ENCODE data around the gene FBXO2. TPM values are rescaled to one million over a fixed set of nuclear protein-coding genes. Genes with fewer than 3 reads are reported as not detected.
A peak's percentile ranks its signal among the peaks of the same experiment; 100 is the strongest.

The FBXO2 gene
- total RNA-seq, 2 donors from 2014 or later = 1.3 to 2.2 TPM

DNA sequence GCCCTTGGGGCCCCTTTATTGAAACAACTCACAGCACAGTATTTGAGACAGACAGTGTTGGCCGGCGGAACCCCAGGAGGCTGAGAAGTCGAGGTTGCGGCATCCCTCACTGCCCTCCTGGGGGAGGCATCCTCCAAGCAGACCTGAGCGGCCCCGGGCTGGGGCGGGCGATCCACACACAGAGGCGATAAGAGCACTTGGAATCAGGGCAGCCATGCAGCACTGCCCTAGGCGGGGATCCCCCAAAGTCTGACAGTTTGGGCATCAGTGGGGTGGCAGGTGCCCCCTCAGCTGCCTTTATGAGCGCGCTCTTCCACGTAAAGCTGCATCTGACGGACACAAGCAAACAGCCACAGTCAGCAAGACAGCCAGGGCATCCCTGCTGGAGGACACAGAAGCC lies 20.3 kb upstream of the FBXO2 start:
- Mint-ChIP-seq H3K4me1 (peaks cover 11% of the 10 kb centered on the region), H3K36me3 (ENCODE audit: low read depth) (no peaks in the 10 kb centered on the region), H3K27me3 (no peaks in the 10 kb centered on the region), H3K4me3 (no peak overlapping the region), H3K27ac (no peak overlapping the region)
- DNase-seq = no peak
- ATAC-seq = no peak
- H3K9me3 ChIP-seq (ENCODE audit: control insufficient read depth, low read length, poor library complexity, severe bottlenecking) = no peaks in the 10 kb centered on the region

DNA sequence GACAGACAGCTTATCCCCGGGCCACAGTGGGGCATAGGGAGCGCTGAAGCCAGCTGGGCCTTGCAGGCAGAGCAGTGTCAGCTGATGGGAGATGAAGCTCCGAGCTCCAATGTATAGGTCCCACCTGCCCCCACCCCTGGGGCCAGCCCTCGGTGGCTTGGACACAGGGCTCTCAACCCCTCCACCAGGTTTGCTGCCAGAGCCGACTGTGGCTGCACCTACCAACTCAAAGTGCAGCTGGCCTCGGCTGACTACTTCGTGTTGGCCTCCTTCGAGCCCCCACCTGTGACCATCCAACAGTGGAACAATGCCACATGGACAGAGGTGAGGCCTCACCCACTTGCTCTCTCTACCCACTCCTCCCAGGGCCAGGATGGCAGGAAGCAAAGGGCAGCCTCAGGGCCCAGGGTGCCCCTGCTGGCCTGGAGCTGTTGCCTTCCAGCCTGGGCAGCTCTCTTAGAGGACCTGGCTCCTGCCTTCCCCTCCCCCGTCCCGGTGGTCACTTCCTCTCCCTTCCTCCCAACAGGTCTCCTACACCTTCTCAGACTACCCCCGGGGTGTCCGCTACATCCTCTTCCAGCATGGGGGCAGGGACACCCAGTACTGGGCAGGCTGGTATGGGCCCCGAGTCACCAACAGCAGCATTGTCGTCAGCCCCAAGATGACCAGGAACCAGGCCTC lies 19.0 kb upstream of the FBXO2 start:
- H3K9me3 ChIP-seq (ENCODE audit: control insufficient read depth, low read length, poor library complexity, severe bottlenecking) = no peaks in the 10 kb centered on the region
- ATAC-seq (no peak), DNase-seq (no peak)
- Mint-ChIP-seq H3K27ac (no peak overlapping the region), H3K4me1 (peaks cover 4% of the 10 kb centered on the region), H3K4me3 (no peak overlapping the region), H3K36me3 (ENCODE audit: low read depth) (no peaks in the 10 kb centered on the region), H3K27me3 (no peaks in the 10 kb centered on the region)

- no peak overlapping the region for H3K4me3 Mint-ChIP-seq
- H3K27me3 Mint-ChIP-seq = no peaks in the 10 kb centered on the region
- no peak for ATAC-seq
Measured at GRCh38 chr1:11671544-11672286, 17.5 kb upstream of the FBXO2 start.

DNA sequence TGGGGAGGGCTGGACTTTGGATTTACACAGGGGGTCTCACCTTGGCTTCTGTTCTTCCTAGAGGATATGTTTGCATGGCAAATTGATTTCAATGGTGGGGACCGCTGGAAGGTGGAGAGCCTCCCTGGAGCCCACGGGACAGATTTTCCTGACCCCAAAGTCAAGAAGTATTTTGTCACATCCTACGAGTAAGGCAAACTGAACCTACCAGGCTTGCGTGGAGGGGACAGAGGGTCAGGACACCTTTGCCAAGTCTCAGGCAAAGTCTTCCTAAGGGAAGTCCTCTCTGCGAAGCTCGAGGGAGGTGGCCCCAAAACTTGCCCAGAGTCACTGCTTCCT lies 16.9 kb upstream of the FBXO2 start:
- H3K36me3 Mint-ChIP-seq (ENCODE audit: low read depth) = no peaks in the 10 kb centered on the region
- no peak overlapping the region for H3K4me3 Mint-ChIP-seq
- no peak for DNase-seq
- ATAC-seq = no peak
- no peaks in the 10 kb centered on the region for H3K27me3 Mint-ChIP-seq
- H3K9me3 ChIP-seq (ENCODE audit: control insufficient read depth, low read length, poor library complexity, severe bottlenecking) = no peaks in the 10 kb centered on the region
- H3K27ac Mint-ChIP-seq = no peak overlapping the region
- peaks cover 2% of the 10 kb centered on the region for H3K4me1 Mint-ChIP-seq

More at GRCh38 chr1:11671544-11672286, 17.5 kb upstream of the FBXO2 start:
- no peak overlapping the region for H3K27ac Mint-ChIP-seq
- H3K9me3 ChIP-seq (ENCODE audit: control insufficient read depth, low read length, poor library complexity, severe bottlenecking) = no peaks in the 10 kb centered on the region
- DNase-seq = no peak
- no peaks in the 10 kb centered on the region for H3K36me3 Mint-ChIP-seq (ENCODE audit: low read depth)
- peaks cover 2% of the 10 kb centered on the region for H3K4me1 Mint-ChIP-seq

DNA sequence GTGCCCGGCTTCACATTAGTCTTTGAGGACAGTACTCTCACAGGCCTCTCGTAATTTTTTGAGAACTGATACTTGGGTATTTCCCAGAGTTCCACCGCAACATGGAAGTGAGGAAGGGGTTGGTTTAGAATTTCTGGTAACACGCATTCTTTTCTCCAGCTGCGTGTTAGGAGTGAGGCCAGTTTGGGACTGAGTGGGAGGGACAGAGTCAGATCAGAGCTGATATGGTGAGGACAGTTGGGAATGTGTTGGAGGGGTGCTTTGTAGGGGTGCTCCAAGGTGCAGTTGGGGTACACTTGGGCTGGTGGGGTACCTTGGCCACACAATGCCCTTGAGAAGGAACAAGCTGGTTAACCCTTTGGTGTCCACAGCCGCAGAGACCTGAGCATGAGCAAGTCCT lies 16.5 kb upstream of the FBXO2 start:
- Mint-ChIP-seq H3K4me1 (peaks cover 2% of the 10 kb centered on the region), H3K27me3 (no peaks in the 10 kb centered on the region)
- DNase-seq = no peak

DNA sequence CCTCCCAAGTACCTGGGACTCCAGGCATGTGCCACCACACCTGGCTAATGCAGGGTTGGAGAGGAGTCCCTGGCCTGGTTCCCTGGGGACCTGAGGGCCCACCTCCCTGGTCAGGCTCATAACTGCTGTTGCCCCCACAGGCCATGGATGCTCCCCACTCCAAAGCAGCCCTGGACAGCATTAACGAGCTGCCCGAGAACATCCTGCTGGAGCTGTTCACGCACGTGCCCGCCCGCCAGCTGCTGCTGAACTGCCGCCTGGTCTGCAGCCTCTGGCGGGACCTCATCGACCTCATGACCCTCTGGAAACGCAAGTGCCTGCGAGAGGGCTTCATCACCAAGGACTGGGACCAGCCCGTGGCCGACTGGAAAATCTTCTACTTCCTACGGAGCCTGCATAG lies 14.3 kb upstream of the FBXO2 start:
- ATAC-seq = no peak
- no peak overlapping the region for H3K4me3 Mint-ChIP-seq
- H3K36me3 Mint-ChIP-seq (ENCODE audit: low read depth) = no peaks in the 10 kb centered on the region
- H3K27ac Mint-ChIP-seq = no peak overlapping the region
- no peak for DNase-seq
- H3K27me3 Mint-ChIP-seq = no peaks in the 10 kb centered on the region
- H3K9me3 ChIP-seq (ENCODE audit: control insufficient read depth, low read length, poor library complexity, severe bottlenecking) = no peaks in the 10 kb centered on the region
- H3K4me1 Mint-ChIP-seq = peaks cover 2% of the 10 kb centered on the region

More for the DNA sequence above, 16.5 kb upstream of the FBXO2 start:
- Mint-ChIP-seq H3K4me3 (no peak overlapping the region), H3K27ac (no peak overlapping the region), H3K36me3 (ENCODE audit: low read depth) (no peaks in the 10 kb centered on the region)
- no peaks in the 10 kb centered on the region for H3K9me3 ChIP-seq (ENCODE audit: control insufficient read depth, low read length, poor library complexity, severe bottlenecking)
- ATAC-seq = no peak

DNA sequence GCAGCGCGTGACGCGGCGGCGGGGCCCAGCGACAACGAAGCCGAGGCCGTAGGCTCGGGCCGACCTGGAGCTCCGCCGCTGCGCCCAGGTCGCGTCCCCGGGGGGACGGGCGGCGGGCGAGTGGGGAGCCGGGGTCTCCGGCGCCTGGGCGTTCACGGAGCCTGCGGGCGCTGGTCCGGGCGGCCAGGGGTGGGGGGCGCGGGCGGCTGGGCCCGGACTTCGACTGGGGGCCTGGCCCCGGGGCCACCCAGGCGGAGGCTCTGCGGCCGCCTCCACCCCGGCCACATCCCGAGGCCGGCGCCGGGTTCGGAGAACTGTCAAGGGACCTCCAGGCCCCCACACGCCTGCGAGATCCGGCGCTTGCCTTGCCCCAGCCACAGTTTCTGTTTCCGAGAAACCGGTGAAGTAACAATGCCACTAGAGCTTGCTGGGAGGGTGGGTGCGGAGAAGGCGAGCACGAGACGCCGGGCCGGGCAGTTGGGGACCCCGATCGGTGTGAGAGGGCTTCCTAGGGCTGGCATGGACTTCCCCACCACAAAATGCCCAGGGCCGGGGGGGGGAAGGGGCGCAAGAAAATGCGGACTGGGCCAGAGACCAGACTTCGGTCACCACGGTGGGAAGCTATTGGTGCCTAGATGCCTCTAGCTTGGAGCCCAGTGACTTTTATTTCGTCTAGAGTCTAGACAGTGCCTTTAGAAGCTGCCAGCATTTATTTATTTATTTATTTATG lies 10.3 kb upstream of the FBXO2 start:
- DNase-seq (peak in 1 of 3 donors; percentile 20), ATAC-seq (peak; percentile 50)
- Mint-ChIP-seq H3K4me1 (no peaks in the 10 kb centered on the region), H3K4me3 (peak overlapping the region; percentile 87), H3K27ac (no peak overlapping the region), H3K27me3 (no peaks in the 10 kb centered on the region), H3K36me3 (ENCODE audit: low read depth) (no peaks in the 10 kb centered on the region)
- no peaks in the 10 kb centered on the region for H3K9me3 ChIP-seq (ENCODE audit: control insufficient read depth, low read length, poor library complexity, severe bottlenecking)

GRCh38 chr1:11661103-11661502 lies 6.9 kb upstream of the FBXO2 start:
- no peak overlapping the region for H3K27ac Mint-ChIP-seq
- ATAC-seq = no peak
- no peaks in the 10 kb centered on the region for H3K27me3 Mint-ChIP-seq
- H3K4me1 Mint-ChIP-seq = no peaks in the 10 kb centered on the region
- H3K9me3 ChIP-seq (ENCODE audit: control insufficient read depth, low read length, poor library complexity, severe bottlenecking) = no peaks in the 10 kb centered on the region
- no peak overlapping the region for H3K4me3 Mint-ChIP-seq
- H3K36me3 Mint-ChIP-seq (ENCODE audit: low read depth) = no peaks in the 10 kb centered on the region
- DNase-seq = no peak

DNA sequence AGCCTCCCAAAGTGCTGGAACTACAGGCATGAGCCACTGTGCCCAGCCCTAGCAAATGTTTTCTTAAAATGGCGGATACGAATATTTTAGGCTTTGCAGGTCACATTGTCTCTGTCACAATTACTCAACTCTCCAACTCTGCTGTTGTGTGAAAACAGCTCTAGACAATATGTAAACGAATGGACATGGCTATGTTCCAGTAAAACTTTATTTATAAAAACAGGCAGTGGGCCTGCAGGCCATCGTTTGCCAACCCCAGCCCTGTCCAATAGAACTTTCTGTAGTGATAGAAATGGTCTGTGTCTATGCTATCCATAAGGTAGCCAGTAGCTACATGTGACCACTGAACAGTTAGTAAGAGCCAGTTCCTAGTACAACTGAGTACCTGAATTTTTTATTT lies 5.5 kb upstream of the FBXO2 start:
- no peak for DNase-seq
- no peaks in the 10 kb centered on the region for H3K36me3 Mint-ChIP-seq (ENCODE audit: low read depth)
- ATAC-seq = no peak
- no peaks in the 10 kb centered on the region for H3K9me3 ChIP-seq (ENCODE audit: control insufficient read depth, low read length, poor library complexity, severe bottlenecking)
- H3K4me3 Mint-ChIP-seq = no peak overlapping the region
- peaks cover 5% of the 10 kb centered on the region for H3K4me1 Mint-ChIP-seq
- no peaks in the 10 kb centered on the region for H3K27me3 Mint-ChIP-seq
- H3K27ac Mint-ChIP-seq = no peak overlapping the region

DNA sequence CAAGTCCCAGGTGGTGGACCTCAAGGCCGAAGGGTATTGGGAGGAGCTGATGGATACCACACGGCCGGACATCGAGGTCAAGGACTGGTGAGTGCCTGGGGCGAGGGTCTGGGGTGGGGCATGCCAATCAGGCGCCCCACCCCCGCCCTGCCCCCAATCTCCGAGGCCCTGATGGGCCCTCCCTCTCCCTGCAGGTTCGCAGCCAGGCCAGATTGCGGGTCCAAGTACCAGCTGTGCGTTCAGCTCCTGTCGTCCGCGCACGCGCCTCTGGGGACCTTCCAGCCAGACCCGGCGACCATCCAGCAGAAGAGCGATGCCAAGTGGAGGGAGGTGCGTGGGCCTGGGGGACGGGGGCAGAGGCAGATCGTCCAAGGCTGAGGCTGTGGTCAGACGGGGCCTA lies 4.3 kb upstream of the FBXO2 start:
- no peaks in the 10 kb centered on the region for H3K36me3 Mint-ChIP-seq (ENCODE audit: low read depth)
- DNase-seq = no peak
- no peaks in the 10 kb centered on the region for H3K9me3 ChIP-seq (ENCODE audit: control insufficient read depth, low read length, poor library complexity, severe bottlenecking)
- ATAC-seq = no peak
- H3K27me3 Mint-ChIP-seq = no peaks in the 10 kb centered on the region
- no peak overlapping the region for H3K27ac Mint-ChIP-seq
- H3K4me1 Mint-ChIP-seq = peaks cover 5% of the 10 kb centered on the region
- H3K4me3 Mint-ChIP-seq = no peak overlapping the region

- H3K9me3 ChIP-seq (ENCODE audit: control insufficient read depth, low read length, poor library complexity, severe bottlenecking) = no peaks in the 10 kb centered on the region
- no peaks in the 10 kb centered on the region for H3K27me3 Mint-ChIP-seq
- peak overlapping the region; percentile 45 for H3K4me3 Mint-ChIP-seq
- peak overlapping the region; percentile 29 for H3K27ac Mint-ChIP-seq
- H3K36me3 Mint-ChIP-seq (ENCODE audit: low read depth) = no peaks in the 10 kb centered on the region
- ATAC-seq = no peak
- H3K4me1 Mint-ChIP-seq = peaks cover 5% of the 10 kb centered on the region
- DNase-seq = no peak
Measured at GRCh38 chr1:11657654-11658053, 3.4 kb upstream of the FBXO2 start.

- Mint-ChIP-seq H3K27me3 (no peaks in the 10 kb centered on the region), H3K27ac (peak overlapping the region; percentile 45), H3K4me3 (peak overlapping the region; percentile 83), H3K4me1 (peaks cover 15% of the 10 kb centered on the region), H3K36me3 (ENCODE audit: low read depth) (no peaks in the 10 kb centered on the region)
- H3K9me3 ChIP-seq (ENCODE audit: control insufficient read depth, low read length, poor library complexity, severe bottlenecking) = no peaks in the 10 kb centered on the region
- DNase-seq = no peak
- ATAC-seq = peak; percentile 35
Measured at GRCh38 chr1:11654939-11655808, 945 bp upstream of the FBXO2 start.

DNA sequence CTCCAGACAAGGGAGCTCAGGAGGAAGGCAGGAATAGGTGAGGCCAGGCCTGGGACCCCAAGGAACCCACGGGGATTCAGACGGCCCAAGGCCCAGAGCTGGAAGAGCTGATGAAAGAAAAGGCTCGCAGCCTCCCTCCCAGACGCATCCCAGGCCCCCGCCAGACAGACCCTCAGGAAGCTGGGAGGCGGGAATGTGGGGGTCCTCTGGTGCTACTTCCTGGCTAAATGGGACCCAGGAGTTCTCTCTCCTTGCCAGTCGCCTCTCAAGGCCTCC lies 430 bp downstream of the FBXO2 start:
- Mint-ChIP-seq H3K4me3 (peak overlapping the region; percentile 83), H3K27me3 (no peaks in the 10 kb centered on the region), H3K36me3 (ENCODE audit: low read depth) (no peaks in the 10 kb centered on the region), H3K4me1 (peaks cover 18% of the 10 kb centered on the region), H3K27ac (no peak overlapping the region)
- no peak for DNase-seq
- H3K9me3 ChIP-seq (ENCODE audit: control insufficient read depth, low read length, poor library complexity, severe bottlenecking) = no peaks in the 10 kb centered on the region
- no peak for ATAC-seq
